Kidney glomerular epithelial cell (primary cell): ENCODE data around the gene BCL2A1.
"Not testable (repeated sequence)": the region's sequence is repeated elsewhere in the genome, so short reads cannot be mapped to it uniquely, and the experiment has no call there.

Experiments used
- DNase-seq: peaks from one replicate; lab custom pipeline; 2025; lab: John Stamatoyannopoulos, UW

The BCL2A1 gene

DNA sequence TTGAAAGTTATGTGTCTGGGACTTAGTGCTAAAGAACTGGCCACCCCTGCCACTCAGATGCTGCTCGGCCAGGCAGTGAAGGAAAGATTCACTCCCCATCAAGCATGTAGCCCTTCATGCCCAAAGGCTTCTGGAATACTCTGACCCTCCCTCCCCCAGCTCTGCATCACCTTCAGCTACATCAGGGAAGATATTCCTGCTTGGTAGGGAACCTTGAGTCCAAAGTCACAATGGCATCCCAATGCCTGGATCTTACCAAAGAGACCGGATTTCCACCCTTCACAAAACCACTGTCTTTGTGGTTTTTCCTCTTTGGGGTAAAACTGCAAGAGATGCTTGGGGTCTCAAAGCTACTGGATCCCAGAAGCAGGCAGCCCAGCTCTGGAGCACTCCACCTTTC is 18.2 kb upstream of the BCL2A1 start:
- DNase-seq, result no peak

GRCh38 chr15:79988448-79989117 is 17.6 kb upstream of the BCL2A1 start:
- DNase-seq, result no peak

DNA sequence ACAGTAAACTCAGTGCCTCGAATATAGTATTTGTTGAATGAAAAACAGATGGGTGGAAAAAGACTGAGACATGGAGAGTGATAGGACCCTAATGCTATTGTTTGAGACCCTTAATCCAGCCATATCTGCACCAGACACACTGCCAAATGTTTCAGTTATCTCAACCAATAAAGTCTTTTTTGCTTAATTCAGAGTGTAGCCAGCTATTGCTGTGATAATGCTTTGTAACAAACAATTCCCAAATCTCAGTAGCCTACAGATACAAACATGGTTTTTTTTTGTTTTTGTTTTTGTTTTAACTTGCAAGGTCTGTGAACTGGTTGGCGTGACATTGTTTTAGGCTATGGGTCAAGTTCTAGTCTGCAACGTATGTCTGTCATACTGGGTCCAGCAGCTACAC is 17.0 kb upstream of the BCL2A1 start:
- no peak for DNase-seq

- no peak for DNase-seq
These were observed 16.6 kb upstream of the BCL2A1 start for GRCh38 chr15:79987569-79987955.

DNA sequence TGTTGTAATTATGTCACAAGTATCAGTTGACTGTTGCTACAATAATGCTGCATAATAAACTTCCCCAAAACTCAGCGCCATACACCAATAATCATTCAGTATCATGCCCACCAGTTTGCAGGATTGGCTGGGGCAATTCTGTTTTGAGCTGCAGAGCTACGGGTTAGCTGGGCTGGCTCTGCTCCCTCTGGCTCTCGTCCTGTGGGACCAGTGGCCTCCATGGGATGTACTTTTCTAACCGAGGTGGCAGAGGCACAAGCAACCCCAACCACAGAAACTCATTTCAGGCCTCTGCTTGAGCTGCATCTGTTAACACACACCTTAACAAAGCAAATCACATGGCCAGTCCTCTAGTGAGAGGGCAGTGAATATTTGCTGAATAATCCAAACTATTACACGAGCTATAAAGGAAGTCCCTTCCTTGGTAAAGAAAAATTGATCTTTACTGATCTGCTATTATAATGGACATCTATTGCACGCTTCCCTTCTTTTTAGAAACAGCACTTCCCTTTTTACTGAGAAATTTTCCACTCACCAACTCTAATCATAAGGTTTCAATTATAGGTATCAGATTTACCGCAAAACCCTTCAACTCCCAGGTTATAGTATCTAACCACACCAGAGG is 10.9 kb upstream of the BCL2A1 start:
- DNase-seq, result no peak

GRCh38 chr15:79978655-79979514 is 7.9 kb upstream of the BCL2A1 start:
- no peak for DNase-seq

DNA sequence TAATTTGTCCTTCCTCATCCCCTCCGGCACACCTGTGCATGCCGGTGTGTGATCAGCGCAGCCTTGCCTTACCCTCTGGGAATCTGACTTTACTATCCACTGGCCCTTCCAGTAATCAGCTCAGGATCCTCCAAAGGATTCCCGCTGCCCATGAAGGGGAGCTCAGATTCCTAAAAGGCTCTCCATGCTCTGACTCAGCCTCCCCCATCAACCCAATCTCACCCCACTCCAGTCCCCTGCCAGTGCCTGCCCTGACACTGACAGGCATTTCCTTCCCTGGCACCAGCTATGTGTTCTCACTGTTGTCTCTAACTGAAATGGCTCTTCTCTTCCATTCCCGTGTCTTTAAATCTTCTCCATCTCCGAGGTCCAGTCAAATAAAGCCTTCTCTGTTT is 7.3 kb upstream of the BCL2A1 start:
- DNase-seq, result no peak

- DNase-seq, result no peak
These were observed 6.5 kb upstream of the BCL2A1 start for GRCh38 chr15:79977431-79978054.

- no peak for DNase-seq
These were observed 2.6 kb upstream of the BCL2A1 start for GRCh38 chr15:79973456-79974195.

DNA sequence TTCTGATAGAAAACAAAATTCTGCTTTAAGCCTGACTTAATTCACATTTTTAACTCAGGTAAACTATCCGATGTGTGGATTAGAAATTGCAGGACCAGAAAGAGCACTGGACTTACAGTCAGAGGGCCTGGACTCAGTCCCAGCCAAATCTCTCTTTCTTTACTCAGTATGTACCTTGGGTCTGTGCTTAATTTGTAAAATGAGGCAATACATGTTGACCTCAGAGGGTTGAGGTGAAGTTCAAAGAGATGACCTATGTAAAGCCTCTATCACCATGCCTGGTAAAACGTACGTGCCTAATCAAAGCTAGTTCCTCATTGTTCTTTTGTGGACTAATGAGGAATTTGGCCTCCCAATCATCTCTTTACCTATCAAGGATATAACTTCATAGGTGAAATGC is 1.9 kb upstream of the BCL2A1 start:
- no peak for DNase-seq

DNA sequence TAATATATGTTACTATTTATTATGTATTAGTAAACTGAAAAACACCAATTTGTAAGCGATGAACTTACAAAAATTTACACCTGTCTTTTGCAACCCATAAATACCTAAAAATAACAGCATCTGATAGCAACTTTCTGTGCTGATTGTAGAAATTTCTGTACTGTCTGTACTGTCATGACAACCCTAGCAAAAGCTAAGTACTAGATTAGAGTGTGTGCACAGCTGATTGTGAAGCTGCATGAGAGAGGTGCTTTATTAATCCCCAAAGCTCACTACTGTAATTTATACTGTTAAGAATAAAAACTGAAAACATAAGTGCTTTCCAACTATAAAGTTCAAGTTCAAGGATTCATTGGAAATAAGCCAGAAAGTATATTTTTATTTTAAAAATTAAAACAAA is 815 bp downstream of the BCL2A1 start:
- no peak for DNase-seq

DNA sequence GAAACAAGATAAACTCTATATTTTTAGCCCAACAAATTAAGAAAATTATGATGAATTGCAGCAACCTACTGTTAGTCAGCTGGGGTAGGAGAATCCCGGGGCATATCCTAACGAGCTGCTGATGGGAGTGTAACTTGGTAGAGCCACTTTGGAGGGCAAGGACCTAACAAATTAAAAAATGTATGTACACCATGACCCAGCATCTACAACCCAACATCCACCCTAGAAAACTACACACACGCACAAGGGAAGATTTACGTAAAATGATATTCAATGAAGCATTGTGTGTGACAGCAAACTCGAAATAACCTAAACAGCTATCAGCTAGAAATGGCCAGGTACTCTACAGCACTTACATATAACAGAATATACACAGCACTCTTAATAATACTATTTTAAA is 1.9 kb downstream of the BCL2A1 start:
- DNase-seq, result no peak

GRCh38 chr15:79967298-79968182 is 3.5 kb downstream of the BCL2A1 start:
- DNase-seq, result no peak

DNA sequence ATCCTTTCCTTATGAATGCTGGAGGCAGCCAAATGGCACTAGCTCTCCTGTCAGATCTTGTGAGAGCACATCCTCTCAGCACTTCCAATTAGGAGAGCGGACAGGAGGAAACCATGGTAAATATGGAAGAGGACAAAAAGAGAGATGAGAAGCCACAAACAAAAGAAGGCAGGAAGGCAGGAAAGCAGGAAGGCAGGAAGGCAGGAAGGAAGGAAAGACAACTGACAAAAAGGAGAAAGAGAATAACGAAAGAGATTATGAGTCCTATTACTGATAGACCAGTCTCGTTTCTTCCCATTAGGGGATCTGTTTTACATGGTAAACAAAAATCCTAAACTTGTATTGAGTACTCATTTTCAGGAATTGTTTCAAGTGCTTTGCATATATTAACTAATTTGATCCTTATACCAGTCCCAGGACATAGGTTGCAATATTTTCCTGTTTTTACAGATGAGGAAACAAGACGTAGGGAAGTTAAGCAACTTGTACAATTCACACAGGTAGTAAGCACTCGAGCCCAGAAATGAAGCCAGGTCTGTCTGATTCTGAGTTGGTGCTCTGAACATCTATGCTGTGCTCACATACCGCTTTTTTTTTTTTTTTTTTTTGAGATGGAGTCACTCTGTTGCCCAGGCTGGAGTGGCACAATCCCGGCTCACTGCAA is 4.2 kb downstream of the BCL2A1 start:
- no peak for DNase-seq

DNA sequence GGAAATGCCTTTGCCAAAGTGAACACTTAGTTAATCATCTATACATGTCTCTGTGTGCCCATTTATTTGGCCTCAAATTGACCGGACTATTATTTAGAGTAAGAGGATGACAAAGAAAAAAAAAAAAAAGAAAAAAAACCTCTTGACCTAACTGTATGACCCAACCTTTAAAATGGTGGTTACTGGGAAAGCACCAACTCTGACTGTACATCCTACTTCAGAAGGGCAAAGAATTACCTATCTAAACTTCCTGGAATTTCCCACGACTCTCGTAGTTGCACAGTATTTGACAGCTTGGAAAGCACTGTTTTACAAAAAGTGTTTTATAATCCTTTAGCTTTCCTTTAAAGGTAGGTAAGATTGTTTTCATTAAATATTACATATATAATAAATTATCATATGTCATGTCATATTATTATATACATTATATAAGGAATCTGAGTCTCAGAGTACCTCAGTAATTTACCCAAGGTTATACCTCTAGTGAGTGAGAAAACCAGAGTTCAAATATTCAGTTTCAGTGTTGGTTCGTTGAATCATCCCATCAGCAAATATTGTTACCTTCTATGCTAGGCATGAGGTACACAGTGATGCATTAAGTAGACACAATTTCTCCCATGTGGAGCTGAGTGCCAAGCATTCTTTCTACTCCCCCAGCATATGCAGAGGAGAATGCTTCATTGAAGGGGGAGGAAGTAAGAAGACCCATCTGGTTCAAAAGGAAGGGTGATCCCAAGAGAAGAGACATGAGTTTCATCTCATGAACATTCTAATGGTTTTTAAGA is 5.0 kb downstream of the BCL2A1 start:
- DNase-seq, result peak; percentile 46

DNA sequence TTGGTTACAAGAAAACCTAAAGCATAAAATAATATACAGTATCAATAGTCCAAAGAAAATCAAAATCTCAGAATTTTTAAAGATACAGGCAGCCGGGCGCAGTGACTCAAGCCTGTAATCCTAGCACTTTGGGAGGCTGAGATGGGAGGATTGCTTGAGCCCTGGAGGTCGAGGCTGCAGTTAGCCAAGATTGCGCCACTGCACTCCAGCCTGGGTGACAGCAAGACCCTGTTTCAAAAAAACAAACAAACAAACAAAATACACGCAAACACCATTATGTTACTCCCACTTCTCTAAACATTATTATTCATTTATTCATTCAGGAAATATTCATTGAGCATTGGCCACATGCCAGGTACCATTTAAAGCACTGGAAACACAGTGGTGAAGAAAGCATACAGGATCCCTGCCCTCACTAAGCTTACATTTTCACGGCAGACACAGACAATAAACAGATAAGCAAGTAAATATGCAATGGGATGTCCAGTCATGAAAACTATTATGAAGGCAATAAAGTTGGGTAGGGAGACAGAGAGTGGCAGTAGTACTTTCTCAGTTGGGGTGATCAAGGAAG is 6.7 kb downstream of the BCL2A1 start:
- no peak for DNase-seq

- DNase-seq, result not testable (repeated sequence)
These were observed 8.1 kb downstream of the BCL2A1 start for GRCh38 chr15:79962921-79963320.

DNA sequence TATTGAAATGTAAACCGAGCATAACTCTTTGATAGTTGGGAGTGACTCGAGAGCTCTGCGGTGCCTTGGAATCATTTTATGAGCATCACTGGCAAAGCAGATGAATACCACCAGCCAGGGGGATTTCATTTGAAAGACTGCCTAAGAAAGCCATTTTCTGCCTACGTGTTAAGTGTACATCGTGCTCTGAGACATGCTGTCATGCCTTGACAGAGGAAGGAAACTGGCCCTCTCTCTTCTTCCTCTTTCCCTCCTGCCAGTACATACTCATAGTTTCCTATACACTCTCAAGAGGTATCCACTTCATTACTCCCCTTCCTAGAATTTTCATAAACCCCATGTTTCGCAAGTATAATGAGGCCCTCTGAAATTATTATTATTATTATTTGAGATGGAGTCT is 8.8 kb downstream of the BCL2A1 start:
- DNase-seq, result no peak

- no peak for DNase-seq
These were observed 10.3 kb downstream of the BCL2A1 start for GRCh38 chr15:79960502-79961212.
